ENCODE results near the gene OXSM.

- TF ChIP-seq CEBPB (IDR thresholded peaks at IDR 0.05) (no peak), MAX (IDR thresholded peaks at IDR 0.05) (no peak), NFIC (IDR thresholded peaks at IDR 0.05) (no peak), YY1 (IDR thresholded peaks at IDR 0.05; ENCODE audit: low read depth) (no peak)
These were observed 21.0 kb upstream of the OXSM start for GRCh38 chr3:25768851-25769250.

Measured in Ishikawa (cell line).